HG03469 (cell line): Measurements from ENCODE around the gene GAPVD1.
"Not testable (repeated sequence)": the region's sequence is repeated elsewhere in the genome, so short reads cannot be mapped to it uniquely, and the experiment has no call there.

Experiments used
- ATAC-seq: cut with Tn5 transposase; IDR thresholded peaks from one replicate; pipeline ENCODE4 v1.9.1; 2021; ENCODE audit warnings: mild to moderate bottlenecking, moderate library complexity, moderate number of reproducible peaks; ENCODE audit not compliant: unreplicated experiment

The GAPVD1 gene

DNA sequence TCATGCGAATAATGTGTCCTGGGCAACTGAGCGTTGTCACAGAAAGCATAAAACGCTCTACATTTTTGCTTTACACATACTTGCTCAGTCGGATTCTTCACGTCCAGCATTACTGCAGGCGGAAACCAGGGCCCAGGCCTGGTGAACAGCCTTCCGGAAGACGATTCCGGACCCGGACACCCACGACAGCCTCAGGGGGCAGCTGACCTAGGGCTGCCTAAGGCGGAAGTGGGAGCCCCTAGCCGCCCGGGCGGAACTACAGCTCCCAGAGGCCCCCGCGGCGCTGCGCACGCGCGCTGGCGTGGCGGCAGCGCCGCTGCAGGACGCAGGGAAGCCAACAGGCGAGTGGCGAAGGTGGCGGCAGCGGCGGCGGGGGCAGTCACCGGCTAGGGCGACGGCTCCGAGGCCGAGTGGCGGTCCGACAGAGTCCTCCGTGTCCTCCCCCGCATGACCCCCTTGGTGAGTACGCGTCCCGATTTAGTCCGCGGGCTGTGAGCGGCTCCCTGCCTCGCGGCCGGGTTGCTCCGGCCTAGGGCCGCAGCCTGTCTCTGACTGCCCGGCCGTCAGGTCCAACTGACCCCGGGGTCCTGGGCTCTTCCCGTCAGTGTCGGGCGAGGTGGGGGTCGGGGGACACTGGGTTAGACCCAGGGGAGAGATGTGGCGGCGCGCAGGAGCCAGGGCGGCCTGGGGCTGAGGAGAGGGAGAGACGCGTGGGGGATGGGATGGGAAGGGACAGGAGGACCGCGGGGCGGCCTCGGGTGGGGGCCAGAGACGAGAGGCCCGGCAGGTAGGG lies at the start of gene GAPVD1:
Gene GAPVD1 (plus strand): TSS at position 326 of the 793 bp plus-strand sequence. CDS start 37,096 bp downstream, outside the sequence.
- ATAC-seq, result peak; percentile 84

GRCh38 chr9:125214186-125214585 lies 47.4 kb upstream of the GAPVD1 start:
- ATAC-seq, result no peak

GRCh38 chr9:125218621-125219020 lies 43.0 kb upstream of the GAPVD1 start:
- ATAC-seq, result no peak

- ATAC-seq, result not testable (repeated sequence)
Measured at GRCh38 chr9:125224858-125225257, 36.8 kb upstream of the GAPVD1 start.

DNA sequence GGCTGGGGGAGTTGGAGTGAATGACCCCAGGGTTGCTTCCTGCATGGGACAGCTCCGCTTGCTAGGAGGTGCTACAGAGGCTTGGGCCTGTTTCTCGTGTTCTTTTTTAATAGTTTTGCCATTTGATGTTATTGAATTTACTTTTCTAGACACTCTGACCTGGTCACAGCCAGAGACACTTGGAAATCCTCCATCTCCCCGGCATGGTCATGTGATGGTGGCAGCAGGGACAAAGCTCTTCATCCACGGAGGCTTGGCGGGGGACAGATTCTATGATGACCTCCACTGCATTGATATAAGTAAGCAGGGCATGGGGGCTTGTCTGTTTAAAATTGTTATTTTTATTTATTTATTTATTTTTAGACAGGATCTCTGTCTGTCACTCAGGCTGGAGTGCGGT lies 33.9 kb upstream of the GAPVD1 start:
- ATAC-seq, result no peak

DNA sequence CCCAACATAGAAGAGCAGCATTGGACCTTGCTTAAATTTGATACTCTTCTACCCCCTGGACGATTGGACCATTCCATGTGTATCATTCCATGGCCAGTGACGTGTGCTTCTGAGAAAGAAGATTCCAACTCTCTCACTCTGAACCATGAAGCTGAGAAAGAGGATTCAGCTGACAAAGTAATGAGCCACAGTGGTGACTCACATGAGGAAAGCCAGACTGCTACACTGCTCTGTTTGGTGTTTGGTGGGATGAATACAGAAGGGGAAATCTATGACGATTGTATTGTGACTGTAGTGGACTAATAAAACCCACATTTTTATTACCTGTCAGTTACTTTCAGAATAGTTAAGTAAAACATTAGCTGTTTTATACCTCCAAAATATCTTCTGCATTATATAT lies 27.9 kb upstream of the GAPVD1 start:
- ATAC-seq, result no peak

- not testable (repeated sequence) for ATAC-seq
Measured at GRCh38 chr9:125234099-125234498, 27.5 kb upstream of the GAPVD1 start.

- ATAC-seq, result no peak
Measured at GRCh38 chr9:125235804-125236519, 25.7 kb upstream of the GAPVD1 start.

DNA sequence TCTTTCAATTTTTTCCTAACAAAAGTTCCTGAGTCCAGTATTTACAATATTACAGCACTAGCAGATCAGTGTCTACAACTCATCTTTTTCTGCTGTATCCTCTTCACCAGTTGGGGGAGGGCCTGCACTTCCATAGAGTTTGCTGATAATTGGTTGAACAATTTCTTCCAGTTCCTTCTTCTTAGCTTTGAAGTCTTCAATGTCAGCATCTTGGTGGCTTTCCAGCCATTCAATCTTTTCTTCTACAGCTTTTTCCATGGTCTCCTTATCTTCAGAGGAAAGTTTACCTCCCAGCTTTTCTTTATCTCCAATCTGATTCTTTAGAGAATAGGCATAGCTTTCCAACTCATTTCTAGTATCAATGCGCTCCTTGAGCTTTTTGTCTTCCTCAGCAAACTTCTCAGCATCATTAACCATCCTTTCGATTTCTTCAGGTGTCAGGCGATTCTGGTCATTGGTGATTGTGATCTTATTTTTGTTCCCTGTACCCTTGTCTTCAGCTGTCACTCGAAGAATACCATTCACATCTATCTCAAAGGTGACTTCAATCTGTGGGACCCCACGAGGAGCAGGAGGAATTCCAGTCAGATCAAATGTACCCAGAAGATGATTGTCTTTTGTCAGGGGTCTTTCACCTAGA lies 25.0 kb upstream of the GAPVD1 start:
- not testable (repeated sequence) for ATAC-seq

DNA sequence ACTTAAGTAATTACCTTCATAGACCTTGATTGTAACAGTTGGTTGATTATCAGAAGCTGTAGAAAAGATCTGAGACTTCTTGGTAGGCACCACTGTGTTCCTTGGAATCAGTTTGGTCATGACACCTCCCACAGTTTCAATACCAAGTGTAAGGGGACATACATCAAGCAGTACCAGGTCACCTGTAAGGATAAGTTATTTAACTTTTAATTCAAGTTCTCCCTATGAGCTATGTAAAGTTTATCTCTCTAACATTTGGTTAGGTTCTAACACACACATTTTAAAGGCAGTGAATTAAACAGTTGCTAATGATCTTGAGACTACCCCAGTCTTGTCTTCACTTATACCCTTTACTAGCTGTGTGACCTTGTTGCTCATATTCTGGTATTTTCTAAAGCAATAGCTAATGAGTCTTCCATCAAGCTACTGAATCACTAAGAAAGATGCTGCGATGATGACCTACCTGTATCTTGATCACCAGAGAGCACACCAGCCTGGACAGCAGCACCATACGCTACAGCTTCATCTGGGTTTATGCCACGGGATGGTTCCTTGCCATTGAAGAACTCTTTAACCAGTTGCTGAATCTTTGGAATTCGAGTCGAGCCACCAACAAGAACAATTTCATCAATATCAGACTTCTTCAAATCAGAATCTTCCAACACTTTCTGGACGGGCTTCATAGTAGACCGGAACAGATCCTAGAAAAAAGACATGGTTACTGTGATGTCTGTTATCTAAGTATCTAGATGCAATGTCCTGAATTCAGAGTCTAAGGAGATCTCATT lies 23.3 kb upstream of the GAPVD1 start:
- ATAC-seq, result no peak

GRCh38 chr9:125238915-125239446 lies 22.6 kb upstream of the GAPVD1 start:
- ATAC-seq, result no peak

- no peak for ATAC-seq
Measured at GRCh38 chr9:125239631-125240597, 21.7 kb upstream of the GAPVD1 start.

- ATAC-seq, result no peak
Measured at GRCh38 chr9:125240649-125240999, 21.0 kb upstream of the GAPVD1 start.

DNA sequence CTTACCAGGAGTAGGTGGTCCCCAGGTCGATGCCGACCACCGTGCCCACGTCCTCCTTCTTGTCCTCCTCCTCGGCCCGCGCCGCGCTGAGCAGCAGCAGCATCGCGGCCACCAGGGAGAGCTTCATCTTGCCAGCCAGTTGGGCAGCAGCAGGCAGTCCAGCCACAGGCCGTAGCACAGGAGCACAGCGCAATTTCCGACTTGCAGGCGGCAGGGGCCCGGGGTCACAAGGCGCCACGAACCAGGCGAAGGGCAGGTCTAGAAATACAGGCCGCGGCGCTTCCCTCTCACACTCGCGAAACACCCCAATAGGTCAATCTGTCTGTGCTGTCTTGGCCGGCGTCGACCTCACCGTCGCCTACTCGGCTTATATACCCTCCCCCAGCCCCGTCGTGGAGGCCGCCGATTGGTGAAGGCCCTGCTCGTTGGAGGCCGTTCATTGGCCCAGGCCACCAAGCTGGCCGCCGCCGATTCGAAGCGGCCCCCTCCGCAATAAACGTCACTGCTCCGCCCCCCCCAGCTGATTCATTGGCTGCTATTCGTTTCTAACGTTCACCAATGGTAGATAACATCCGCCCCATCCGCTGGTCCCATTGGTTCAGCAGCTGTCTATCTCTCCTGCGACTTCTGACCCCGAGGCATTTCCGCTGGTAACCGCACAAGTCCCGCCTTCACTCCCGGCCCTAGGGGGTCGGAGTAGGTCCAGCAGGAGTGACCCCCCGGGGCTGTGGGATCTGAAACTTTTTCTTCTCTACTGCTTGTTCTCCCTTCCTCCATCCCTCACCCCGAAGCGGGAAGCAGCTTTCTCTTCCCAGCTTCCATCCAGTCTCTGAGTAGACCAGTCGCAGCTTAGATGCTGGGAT lies 20.4 kb upstream of the GAPVD1 start, which contains the start of gene HSPA5:
Gene HSPA5 (minus strand): TSS at position 344 of the 863 bp plus-strand sequence. CDS start 217 bp downstream, at position 127.
- ATAC-seq, result peak; percentile 80

- ATAC-seq, result peak; percentile 5
Measured at GRCh38 chr9:125241863-125242739, 19.5 kb upstream of the GAPVD1 start.

DNA sequence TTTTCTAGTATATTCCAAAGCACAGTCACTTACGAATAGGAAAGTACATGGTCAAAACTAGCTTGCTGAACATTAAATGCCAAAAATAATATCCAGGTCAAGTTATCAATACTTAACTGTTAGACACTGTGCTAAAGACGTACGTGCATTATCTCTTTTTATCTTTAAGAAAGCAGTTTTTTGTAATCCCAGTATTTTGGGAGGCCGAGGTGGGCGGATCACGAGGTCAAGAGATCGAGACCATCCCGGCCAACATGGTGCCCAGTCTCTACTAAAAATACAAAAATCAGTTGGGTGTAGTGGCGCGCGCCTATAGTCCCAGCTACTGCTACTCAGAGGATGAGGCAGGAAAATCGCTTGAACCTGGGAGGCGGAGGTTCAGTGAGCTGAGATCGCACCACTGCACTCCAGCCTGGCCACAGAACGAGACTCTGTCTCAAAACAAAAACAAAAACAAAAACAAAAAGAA lies 17.8 kb upstream of the GAPVD1 start:
- ATAC-seq, result no peak

- ATAC-seq, result no peak
Measured at GRCh38 chr9:125246261-125246667, 15.4 kb upstream of the GAPVD1 start.
